Activated CD4-positive, alpha-beta T cell treated with anti-CD3 and anti-CD28 coated beads, Interleukin-2, Interleukin-4, amounts not matched to agents 100 ng/mL and 50 ng/mL, durations not matched to agents 16 hours and 8 hours (primary cell): ENCODE results near the gene YTHDC2.

Source experiments
- DNase-seq: peaks from one replicate; pipeline ENCODE4 v3.0.0-alpha.2; 2020; ENCODE audit warnings: low spot score

Gene YTHDC2

DNA sequence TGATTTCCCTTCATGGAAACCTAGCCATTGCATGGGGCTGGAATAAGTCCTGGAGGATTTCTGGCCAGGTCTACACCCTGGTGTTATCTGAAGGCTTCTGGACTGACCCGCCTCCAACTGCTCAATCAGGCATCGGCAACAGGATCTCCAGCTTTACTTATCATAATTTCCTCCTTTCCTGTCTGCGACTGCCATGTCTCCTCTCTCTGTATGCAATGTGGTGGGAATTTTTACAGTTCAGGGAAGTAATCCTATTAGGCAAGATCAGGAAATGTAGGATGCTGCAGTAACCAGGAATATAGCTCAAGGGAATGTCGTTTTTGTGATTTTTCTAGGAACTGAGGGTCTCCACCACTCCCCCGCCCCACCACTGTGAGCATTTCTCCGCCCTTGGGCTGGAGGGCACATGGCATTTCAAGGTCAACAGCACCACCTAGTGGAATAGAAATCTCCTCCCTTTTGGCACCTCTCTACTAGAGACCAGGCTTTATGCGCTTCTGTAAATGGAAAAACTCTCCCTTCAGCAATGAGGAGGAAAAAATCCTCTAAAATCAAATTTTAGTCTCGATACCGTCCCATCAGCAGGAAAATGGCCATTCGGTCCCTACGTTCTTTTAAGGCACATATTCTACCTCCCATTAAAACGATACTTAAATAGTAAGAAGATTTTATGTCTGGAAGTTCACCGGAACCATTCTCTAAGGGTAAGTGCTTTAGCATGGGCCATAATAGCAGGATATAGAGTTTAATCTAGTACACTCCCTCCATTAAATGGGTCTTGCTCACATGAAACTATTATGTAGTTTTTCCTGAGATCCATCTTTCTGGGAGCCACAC lies 93.0 kb downstream of the YTHDC2 start:
- peak; percentile 57 for DNase-seq

DNA sequence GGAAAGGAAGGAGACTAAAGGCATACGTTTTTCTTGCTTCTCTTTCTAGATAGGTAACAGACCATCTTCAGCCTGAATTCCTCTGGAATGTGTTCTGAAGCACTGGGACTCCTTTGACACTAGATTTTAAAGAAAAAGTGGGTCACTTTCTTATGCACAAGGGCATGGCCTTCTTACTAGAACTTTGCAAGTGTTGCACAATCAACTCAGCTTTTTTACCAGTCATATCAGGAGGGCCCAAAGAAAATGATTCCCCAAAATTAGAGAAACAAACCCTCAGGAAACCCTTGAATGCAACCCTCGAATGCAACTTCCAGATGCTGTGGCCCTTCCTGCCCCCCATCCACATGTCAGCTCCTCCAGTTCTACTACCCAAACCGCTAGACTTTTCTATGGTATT lies 93.9 kb downstream of the YTHDC2 start:
- DNase-seq, result no peak

DNA sequence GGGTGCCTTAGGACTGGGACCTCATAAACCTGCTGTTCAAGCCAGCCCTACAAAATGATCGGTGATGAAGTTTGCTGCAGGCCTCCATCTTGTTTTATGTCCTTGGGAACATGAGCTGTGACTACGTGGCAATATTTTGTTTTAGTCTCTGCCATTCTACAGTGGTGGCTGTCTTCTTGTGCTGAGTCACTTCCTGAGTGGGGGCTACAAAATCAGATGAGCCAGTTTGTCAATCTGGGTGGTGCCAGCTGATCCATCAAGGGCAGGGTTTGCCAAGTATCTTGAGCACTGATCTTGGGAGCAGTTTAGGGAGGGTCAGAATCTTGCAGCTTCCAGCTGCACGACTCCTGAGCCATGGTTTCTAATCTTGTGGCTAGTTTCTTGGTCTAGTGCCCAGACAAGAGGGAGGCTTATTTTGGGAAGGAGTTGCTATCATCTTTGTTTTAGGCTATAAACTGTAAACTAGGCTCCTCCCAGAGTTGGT lies 94.7 kb downstream of the YTHDC2 start:
- DNase-seq, result no peak

DNA sequence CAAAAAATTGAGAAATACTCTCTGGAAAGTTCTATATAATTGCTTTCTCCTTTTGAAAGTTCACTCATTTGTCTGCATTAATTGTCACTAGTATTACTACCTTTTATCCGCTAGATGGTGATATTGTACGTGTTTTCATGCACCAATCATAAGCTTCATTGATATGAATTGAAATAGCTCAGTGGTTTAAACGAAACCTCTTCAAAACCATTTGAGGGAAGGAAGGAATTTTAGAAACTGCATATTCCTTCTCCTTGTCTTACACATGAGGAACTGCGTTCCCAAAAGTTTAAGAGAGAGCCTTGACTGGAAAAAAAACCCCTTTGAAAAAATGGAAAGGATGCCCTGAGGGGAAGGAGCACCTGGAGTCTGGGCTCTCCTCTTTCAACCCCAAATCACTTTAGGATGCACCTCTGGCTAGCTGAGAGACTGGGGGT lies 98.6 kb downstream of the YTHDC2 start:
- peak; percentile 38 for DNase-seq

DNA sequence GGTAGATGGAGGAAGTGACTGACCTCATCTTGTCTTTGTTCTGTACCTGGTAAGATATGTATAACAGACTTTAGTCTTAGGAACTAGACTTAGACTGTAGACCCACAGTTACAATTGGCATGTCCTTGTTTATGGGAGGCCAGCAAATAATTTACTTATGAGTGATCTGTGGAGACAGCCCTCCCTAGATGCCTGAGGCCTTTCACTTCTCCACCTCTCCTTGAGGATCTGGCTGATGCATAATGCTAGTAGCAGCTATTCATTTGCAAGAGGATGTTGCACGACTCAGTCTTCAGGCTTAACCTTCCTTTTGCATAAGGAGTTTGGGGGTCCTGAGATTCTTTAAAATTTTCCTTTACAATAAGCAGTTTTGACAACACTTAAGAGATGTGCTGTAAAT lies 100.7 kb downstream of the YTHDC2 start:
- DNase-seq, result no peak

DNA sequence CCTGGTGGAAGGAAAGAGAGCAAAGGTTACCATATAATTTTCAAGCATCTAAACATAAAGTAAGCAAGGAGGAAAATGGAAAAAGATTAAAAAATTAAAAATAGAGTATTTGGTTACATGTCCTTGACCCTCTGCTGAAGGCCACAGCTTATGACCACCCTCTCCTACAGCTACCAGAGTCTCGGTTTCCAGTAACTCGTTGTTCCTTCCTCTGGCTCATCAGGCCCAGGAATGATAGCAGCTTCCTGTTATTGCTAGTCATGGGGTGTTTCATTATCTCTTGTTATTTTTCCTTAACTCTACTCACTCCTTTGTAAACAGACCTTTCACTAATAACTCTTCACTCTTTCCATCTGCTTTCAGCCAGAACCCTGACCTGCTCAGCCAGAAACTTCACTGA lies 102.2 kb downstream of the YTHDC2 start:
- no peak for DNase-seq

DNA sequence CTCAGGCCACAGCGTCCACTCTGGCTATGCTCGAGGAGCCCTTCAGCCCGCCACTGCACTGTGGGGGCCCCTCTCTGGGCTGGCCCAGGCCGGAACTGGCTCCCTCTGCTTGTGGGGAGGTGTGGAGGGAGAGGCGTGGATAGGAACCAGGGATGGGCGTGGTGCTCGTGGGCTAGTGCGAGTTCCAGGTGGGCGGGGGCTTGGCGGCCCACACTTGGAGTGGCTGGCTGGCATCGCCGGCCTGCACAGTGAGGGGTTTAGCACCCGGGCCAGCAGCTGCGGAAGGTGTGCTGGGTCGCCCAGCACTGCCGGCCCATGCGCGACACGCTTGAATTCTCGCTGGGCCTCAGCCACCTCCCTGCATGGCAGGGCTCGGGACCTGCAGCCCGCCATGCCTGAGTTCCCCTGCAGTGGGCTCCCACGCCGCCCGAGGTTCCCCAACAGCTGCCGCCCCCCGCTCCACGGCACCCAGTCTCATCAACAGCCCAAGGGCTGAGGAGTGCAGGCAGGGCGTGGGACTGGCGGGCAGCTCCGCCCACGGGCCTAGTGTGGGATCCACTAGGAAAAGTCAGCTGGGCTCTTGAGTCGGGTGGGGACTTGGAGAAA lies 103.8 kb downstream of the YTHDC2 start:
- no peak for DNase-seq

DNA sequence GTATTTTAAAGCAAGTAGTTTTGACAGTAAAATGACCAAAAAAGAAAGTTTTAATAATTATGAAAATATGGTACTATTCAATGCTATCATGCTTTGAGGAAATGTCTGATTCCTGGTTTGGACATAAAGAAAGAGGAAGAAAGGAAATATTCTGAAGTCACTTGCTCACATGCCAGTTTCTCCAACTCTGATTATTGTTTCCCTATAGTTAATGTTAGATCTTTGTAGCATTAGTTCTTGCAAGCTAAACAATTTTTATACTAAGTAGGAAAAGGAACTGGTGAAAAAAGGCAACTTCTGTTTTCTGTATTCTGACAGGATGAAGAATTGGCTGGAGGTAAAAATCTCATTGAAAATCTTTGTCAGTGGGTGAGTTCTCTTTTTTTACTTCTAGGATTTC lies 119.5 kb downstream of the YTHDC2 start:
- DNase-seq, result no peak

DNA sequence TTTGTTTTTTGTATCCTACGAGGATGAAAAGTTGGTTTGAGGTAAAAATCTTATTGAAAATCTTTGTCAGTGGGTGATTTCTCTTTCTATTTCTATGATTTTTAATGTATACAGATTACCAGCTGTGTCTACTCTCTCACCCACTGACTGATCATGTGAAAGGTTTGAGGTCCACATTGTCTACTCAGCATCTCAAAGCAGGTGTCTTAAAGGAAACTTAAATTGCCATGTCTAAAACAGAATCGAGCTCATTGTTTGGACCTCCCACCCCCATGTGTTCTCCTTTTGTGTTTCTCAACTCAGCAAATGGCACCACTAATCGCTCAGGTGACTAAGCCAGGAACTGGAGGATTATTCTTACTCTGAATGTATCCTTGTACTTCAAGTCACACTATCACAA lies 121.5 kb downstream of the YTHDC2 start:
- no peak for DNase-seq

DNA sequence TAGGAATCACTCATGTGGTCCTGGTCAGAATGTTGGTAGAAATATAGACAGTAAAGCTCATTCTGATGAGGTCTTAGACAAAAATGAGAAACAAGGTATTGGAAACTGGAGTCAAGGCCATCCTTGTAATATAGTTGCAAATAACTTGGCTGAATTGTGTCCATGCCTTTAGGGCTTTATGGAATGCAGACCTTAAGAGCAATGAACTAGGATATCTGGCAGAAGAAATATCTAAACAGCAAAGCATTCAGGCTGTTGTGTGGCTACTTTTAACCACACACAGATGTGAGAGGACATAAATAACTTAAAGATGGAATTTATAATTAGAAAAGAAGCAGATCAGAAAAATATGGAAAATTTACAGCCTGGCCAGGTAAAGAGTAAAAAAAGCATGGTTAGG lies 128.2 kb downstream of the YTHDC2 start:
- no peak for DNase-seq
